ENCODE results near the gene NAT16.
"Not testable (repeated sequence)": the region's sequence is repeated elsewhere in the genome, so short reads cannot be mapped to it uniquely, and the experiment has no call there.

The NAT16 gene

DNA sequence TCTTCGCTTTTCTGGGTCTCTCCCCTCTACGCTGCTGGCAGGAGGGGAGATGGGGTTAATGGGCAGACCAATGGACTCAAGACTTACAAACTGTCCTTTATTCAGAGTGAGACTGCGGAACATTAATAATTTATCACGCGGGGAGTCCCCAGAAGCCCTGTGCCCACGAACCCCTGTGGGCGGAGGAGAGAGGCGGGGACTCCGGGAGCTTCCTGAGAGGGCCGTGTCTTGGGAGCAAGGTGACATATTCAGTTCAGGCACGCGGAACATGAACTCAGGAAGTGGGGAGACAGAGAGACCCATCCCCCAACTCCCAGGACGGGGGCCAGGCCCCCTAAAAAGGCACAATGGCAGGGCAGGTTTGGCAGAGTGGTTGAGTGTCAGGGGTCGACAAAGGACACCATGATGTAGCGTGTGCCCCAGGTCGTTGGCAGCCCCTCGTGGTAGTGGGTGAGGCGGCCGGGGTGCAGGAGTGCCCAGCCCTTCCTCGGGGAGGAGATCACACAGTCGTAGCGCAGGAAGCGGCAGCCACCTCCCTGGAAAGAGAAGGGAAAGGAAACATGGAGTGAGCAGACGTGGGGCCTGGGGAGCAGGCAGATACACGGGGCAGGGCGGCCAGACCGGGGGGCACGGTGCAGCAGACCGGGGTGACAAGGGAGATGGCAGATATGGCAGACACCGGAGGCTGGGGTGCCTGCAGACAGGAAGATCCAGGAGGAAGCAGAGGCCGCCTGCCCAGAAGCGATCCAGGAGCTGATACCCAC lies 26.0 kb upstream of the NAT16 start:
- H3K4me2 ChIP-seq (ENCODE audit: insufficient read depth, low read length) = no peak overlapping the region
- H3K79me2 ChIP-seq (ENCODE audit: insufficient read depth, low read length) = no peaks in the 10 kb centered on the region
- no peak for DNase-seq
- no peaks in the 10 kb centered on the region for H3K9me3 ChIP-seq (ENCODE audit: insufficient read depth, low read length, severe bottlenecking)
- TF ChIP-seq CTCF (IDR thresholded peaks at IDR 0.05; ENCODE audit: borderline replicate concordance, extremely low read depth, low read length, poor library complexity, severe bottlenecking) (no peak), EZH2 (IDR thresholded peaks at IDR 0.05; ENCODE audit: borderline replicate concordance, low read depth, low read length, severe bottlenecking) (no peak)
- no peaks in the 10 kb centered on the region for H3K4me1 ChIP-seq (ENCODE audit: insufficient read depth, low read length)
- no peak for ATAC-seq (ENCODE audit: insufficient read depth, low read depth)
- no peak overlapping the region for H3K27ac ChIP-seq (ENCODE audit: low read length)
- H3K27me3 ChIP-seq (ENCODE audit: insufficient read depth, low read length, poor library complexity) = no peaks in the 10 kb centered on the region
- no peak overlapping the region for H3K4me3 ChIP-seq (ENCODE audit: low read depth in 1 of 2, low read length in 2 of 2)
- H3K9ac ChIP-seq (ENCODE audit: low read depth, low read length) = no peak overlapping the region
- H2AFZ ChIP-seq (ENCODE audit: low read depth, low read length) = no peak overlapping the region
- H4K20me1 ChIP-seq (ENCODE audit: insufficient read depth, low read length) = no peaks in the 10 kb centered on the region
- H3K36me3 ChIP-seq (ENCODE audit: insufficient read depth, low read length) = 0 out of 2 replicates have a peak, but pooled peaks cover 8% of the 10 kb centered on the region

DNA sequence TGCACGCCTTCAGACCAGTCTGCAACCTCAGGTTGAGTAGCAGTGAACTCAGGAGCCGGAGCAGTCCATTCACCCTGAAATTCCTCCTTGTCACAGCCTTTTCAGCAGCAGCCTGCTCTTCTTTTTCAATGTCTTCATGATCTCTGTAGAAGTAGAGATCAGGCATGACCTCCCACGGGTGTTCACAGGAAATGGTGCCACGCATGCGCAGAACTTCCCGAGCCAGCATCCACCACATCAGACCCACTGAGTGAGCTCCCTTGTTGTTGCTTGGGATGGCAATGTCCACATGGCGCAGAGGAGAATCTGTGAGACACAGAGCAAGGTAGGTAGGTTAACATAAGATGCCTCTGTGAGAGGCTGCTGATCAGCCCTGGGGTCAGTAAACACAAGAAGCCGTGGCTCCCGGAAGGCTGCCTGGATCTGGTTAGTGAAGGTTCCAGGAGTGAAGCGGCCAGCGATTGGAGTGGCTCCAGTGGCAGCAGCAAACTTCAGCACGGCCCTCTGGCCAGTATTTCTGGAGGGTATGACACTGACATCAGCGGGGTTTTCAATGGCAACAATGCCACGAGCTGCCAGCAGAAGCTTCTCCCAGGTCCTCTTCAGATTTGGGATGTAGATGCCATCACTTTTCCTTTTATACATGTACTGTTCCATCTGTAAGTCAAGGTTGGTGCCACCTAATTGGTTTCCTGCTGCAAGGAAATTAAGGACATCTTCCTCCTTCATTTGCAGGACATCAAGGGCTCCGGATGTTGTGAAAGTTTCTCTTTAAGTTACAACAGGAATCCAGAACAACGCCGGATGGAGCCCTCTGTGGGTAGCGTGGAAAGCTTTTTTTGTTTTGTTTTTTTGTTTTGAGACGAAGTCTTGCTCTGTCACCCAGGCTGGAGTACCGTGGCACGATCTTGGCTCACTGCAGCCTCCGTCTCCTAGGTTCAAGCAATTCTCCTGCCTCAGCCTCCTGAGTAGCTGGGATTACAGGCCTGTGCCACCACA lies 23.9 kb upstream of the NAT16 start:
- H3K4me2 ChIP-seq (ENCODE audit: insufficient read depth, low read length); H3K4me1 ChIP-seq (ENCODE audit: insufficient read depth, low read length); H4K20me1 ChIP-seq (ENCODE audit: insufficient read depth, low read length); H3K79me2 ChIP-seq (ENCODE audit: insufficient read depth, low read length); H3K27ac ChIP-seq (ENCODE audit: low read length); H2AFZ ChIP-seq (ENCODE audit: low read depth, low read length); H3K9me3 ChIP-seq (ENCODE audit: insufficient read depth, low read length, severe bottlenecking); ATAC-seq (ENCODE audit: insufficient read depth, low read depth); H3K27me3 ChIP-seq (ENCODE audit: insufficient read depth, low read length, poor library complexity); H3K9ac ChIP-seq (ENCODE audit: low read depth, low read length); H3K36me3 ChIP-seq (ENCODE audit: insufficient read depth, low read length); H3K4me3 ChIP-seq (ENCODE audit: low read depth in 1 of 2, low read length in 2 of 2); DNase-seq: not testable (repeated sequence)

- H3K9me3 ChIP-seq (ENCODE audit: insufficient read depth, low read length, severe bottlenecking) = no peaks in the 10 kb centered on the region
Measured at GRCh38 chr7:101202603-101202918, 22.5 kb upstream of the NAT16 start.

More at GRCh38 chr7:101202603-101202918, 22.5 kb upstream of the NAT16 start:
- H3K9ac ChIP-seq (ENCODE audit: low read depth, low read length) = no peak overlapping the region
- H2AFZ ChIP-seq (ENCODE audit: low read depth, low read length) = no peak overlapping the region
- H4K20me1 ChIP-seq (ENCODE audit: insufficient read depth, low read length) = no peaks in the 10 kb centered on the region
- no peaks in the 10 kb centered on the region for H3K27me3 ChIP-seq (ENCODE audit: insufficient read depth, low read length, poor library complexity)
- no peak overlapping the region for H3K4me2 ChIP-seq (ENCODE audit: insufficient read depth, low read length)
- H3K4me3 ChIP-seq (ENCODE audit: low read depth in 1 of 2, low read length in 2 of 2) = no peak overlapping the region
- H3K27ac ChIP-seq (ENCODE audit: low read length) = no peak overlapping the region
- DNase-seq = no peak
- TF ChIP-seq EZH2 (IDR thresholded peaks at IDR 0.05; ENCODE audit: borderline replicate concordance, low read depth, low read length, severe bottlenecking) (no peak), CTCF (IDR thresholded peaks at IDR 0.05; ENCODE audit: borderline replicate concordance, extremely low read depth, low read length, poor library complexity, severe bottlenecking) (no peak)
- H3K4me1 ChIP-seq (ENCODE audit: insufficient read depth, low read length) = no peaks in the 10 kb centered on the region
- no peaks in the 10 kb centered on the region for H3K79me2 ChIP-seq (ENCODE audit: insufficient read depth, low read length)
- ATAC-seq (ENCODE audit: insufficient read depth, low read depth) = no peak
- 0 out of 2 replicates have a peak, but pooled peaks cover under 1% of the 10 kb centered on the region for H3K36me3 ChIP-seq (ENCODE audit: insufficient read depth, low read length)

Data from DND-41 (cell line).